GM20000 (cell line): ENCODE data around the gene NXPH4.

Experiments
- DNase-seq: peaks from one replicate; pipeline ENCODE4 v3.0.0; 2012; ENCODE audit warnings: low spot score
- TF ChIP-seq, protein P1 (sequence below): IDR thresholded peaks from 2 replicates; pipeline ENCODE4 v1.5.1; 2012; ENCODE audit warnings: mild to moderate bottlenecking, control low read depth; ENCODE audit errors: extremely low read depth, missing control alignments

NXPH4 gene

DNA sequence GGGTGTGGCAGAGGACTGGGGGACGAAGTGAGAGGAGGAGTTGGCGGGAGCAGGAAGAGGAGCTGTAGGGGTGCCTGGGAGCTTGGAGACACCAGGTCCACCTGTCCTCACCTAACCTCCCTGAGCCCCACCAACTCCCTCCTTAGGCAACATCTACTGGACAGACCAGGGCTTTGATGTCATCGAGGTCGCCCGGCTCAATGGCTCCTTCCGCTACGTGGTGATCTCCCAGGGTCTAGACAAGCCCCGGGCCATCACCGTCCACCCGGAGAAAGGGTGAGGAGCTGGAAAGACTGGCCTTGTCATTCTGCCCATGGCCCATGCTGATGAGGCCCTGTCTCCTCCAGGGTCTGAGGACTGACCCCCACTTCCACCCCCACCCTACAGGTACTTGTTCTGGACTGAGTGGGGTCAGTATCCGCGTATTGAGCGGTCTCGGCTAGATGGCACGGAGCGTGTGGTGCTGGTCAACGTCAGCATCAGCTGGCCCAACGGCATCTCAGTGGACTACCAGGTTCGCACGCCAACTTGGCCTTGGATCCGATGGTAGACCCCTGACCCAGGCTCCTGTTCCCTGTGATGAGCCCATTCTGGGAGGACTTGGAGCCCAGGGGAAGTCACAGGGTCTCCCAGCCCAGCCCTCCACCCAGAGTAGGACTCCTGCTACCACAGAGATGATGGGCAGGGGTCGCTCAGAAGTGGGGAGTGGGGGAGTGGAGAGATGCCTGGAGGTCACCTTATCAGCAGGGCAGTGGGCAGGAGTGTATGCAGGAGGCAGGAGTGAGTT is 32.5 kb upstream of the NXPH4 start:
- no peak for DNase-seq
- TF ChIP-seq, protein P1, sequence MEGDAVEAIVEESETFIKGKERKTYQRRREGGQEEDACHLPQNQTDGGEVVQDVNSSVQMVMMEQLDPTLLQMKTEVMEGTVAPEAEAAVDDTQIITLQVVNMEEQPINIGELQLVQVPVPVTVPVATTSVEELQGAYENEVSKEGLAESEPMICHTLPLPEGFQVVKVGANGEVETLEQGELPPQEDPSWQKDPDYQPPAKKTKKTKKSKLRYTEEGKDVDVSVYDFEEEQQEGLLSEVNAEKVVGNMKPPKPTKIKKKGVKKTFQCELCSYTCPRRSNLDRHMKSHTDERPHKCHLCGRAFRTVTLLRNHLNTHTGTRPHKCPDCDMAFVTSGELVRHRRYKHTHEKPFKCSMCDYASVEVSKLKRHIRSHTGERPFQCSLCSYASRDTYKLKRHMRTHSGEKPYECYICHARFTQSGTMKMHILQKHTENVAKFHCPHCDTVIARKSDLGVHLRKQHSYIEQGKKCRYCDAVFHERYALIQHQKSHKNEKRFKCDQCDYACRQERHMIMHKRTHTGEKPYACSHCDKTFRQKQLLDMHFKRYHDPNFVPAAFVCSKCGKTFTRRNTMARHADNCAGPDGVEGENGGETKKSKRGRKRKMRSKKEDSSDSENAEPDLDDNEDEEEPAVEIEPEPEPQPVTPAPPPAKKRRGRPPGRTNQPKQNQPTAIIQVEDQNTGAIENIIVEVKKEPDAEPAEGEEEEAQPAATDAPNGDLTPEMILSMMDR, result no peak

DNA sequence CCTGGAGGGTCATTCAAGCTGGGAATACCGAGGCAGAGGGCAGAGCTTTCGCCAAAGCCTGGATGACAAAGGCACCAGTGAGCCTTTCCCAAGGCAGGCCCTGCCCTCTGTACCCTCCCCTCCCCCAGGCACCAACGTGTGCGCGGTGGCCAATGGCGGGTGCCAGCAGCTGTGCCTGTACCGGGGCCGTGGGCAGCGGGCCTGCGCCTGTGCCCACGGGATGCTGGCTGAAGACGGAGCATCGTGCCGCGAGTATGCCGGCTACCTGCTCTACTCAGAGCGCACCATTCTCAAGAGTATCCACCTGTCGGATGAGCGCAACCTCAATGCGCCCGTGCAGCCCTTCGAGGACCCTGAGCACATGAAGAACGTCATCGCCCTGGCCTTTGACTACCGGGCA is 31.2 kb upstream of the NXPH4 start:
- TF ChIP-seq, protein P1, result no peak
- DNase-seq, result no peak

DNA sequence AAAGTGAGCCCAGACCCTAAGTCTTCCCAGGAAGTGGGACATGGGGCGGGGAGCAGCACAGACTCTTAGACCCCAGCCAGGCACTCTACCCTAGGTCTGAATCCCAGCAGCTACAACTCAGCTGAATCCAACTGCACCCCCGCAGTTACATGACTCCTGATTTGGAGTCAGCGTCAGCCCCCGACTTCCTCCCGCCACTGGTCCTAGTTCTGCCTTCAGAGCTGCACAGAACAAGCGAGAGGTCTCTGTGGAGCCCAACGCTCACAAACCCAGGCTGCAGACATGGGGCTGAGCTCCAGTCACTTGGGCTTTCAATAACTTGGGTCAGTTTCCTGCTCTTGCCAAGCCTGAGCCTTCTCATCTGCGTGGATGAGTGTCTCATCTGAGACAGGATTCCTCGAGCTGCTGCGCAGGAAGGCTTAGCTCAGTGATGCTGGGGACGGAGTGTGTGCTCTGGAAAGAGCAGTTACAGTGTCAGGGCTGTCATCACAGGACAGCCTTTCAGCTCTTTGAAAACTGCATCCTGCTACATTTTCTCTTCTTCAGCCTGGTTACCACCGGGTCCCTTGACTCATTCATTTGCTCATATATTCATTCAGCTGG is 30.6 kb upstream of the NXPH4 start:
- TF ChIP-seq, protein P1, result no peak
- DNase-seq, result no peak

DNA sequence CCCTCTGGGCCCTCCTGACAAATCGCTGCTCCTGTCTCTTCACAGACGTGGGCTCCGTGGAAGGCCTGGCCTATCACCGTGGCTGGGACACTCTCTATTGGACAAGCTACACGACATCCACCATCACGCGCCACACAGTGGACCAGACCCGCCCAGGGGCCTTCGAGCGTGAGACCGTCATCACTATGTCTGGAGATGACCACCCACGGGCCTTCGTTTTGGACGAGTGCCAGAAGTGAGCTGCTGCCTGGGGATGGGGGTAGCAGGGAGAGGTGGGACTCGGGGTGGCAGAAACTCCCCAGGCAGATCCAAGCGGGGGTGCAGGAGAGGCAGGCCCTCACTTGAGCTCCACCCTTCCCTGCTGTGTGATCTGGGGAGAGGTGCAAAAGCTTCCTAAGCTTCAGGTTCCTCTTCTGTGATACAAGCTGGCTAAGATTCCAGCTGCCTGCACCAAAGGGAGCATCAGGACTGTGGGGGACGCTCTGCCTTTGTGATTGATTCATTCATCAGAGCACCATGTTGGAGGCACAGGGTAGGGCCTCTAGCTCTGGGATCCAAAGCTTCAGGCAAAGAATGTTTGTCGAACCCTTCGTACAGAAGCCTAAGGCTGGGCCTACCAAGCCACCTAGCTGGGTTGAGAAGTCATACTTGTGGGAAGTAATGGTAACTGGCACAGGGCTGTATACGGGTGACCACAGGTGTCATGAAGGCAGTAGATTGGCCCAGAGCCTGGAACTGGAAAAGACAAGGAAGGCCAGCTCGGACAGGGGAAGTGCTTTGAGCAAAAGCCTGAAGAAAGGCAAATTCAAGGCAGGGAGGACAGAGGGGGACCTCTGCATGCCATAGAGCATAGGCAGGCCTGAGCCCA is 29.1 kb upstream of the NXPH4 start:
- TF ChIP-seq, protein P1, result no peak
- DNase-seq, result no peak

DNA sequence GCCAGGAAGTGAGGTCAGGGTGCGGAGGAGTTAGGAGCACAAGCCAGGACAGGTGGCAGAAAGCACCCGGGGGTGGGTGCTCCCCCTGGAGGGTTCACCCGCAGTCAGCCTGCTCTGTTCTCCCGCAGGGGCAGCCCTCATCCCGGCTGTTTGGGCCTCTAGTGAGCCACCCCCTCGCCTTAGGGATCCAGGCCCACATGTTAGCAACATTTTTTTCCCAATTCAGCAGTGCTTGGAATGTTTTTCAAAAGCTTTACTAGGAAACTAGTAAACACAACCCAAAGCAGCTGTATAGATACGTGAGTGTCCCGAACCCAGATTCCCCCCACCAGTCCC is 28.5 kb upstream of the NXPH4 start:
- DNase-seq, result no peak
- TF ChIP-seq, protein P1, result no peak

DNA sequence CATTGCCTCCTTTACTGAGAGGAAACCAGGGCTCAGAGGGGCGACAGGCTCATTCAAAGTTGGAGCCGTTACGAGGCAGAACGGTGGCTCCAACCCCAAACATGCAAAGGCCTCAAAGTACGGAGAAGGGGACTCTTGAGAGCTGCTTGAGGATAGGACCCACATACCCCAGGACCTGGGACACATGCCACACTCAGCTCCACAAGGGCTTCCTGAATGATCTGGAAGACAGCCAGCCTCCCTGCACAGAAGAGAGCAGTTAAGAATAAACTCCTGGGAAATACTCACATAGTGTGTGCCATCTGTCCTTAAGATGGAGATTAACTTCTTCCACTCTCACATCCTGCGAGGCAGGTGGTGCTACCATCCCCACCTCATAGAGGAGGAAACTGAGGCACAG is 26.6 kb upstream of the NXPH4 start:
- TF ChIP-seq, protein P1, result no peak
- DNase-seq, result no peak

DNA sequence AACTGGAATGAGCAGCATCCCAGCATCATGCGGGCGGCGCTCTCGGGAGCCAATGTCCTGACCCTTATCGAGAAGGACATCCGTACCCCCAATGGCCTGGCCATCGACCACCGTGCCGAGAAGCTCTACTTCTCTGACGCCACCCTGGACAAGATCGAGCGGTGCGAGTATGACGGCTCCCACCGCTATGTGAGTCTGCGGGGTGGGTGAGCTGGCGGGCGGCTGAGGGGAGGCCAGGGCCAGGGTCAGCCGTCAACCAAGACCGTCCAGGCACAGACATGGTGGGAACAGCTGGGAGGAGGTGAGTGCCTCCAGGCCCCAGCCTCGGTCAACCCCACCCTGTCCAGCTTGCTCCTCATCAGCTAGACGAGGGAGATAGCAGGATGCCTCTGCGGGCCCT is 25.8 kb upstream of the NXPH4 start:
- TF ChIP-seq, protein P1, result no peak
- DNase-seq, result no peak
